MM.1S (cell line): Measurements from ENCODE around the gene LRRC8A.
"Not testable (repeated sequence)": the region's sequence is repeated elsewhere in the genome, so short reads cannot be mapped to it uniquely, and the experiment has no call there.

Experiments used
- DNase-seq: peaks from one replicate; pipeline ENCODE4 v3.0.0-alpha.2; 2015
- H2AFZ ChIP-seq: fragments of 300-600 bp; sonication (generic); 2 replicates; pipeline ENCODE4 v1.6.0; 2016; ENCODE audit warnings: antibody characterized with exemption, low read length
- H3F3A ChIP-seq: fragments of 300-600 bp; sonication (generic); 2 replicates; pipeline ENCODE4 v1.6.1; 2016; ENCODE audit warnings: mild to moderate bottlenecking, antibody characterized with exemption, low read length, moderate library complexity, mixed read lengths; ENCODE audit not compliant: insufficient read depth
- H3K27ac ChIP-seq: fragments of 300-600 bp; sonication (generic); 2 replicates; pipeline ENCODE4 v1.5.1; 2016; ENCODE audit warnings: mild to moderate bottlenecking, low read length
- H3K27me3 ChIP-seq: fragments of 300-600 bp; sonication (generic); replicated peaks from 2 replicates; pipeline ENCODE4 v1.6.0; 2016; ENCODE audit warnings: low read length; ENCODE audit not compliant: insufficient read depth
- H3K36me3 ChIP-seq: fragments of 300-600 bp; sonication (generic); replicated peaks from 2 replicates; pipeline ENCODE4 v1.6.1; 2016; ENCODE audit warnings: mild to moderate bottlenecking, low read length, mixed read lengths; ENCODE audit not compliant: insufficient read depth
- H3K4me1 ChIP-seq: fragments of 300-600 bp; sonication (generic); 2 replicates; pipeline ENCODE4 v1.6.1; 2016; ENCODE audit warnings: low read length, mixed read lengths
- H3K4me2 ChIP-seq: fragments of 300-600 bp; sonication (generic); 2 replicates; pipeline ENCODE4 v1.6.0; 2016; ENCODE audit warnings: low read depth, low read length
- H3K4me3 ChIP-seq: fragments of 300-600 bp; sonication (generic); 2 replicates; pipeline ENCODE4 v1.5.1; 2016; ENCODE audit warnings: low read length, mixed read lengths
- H3K79me2 ChIP-seq: fragments of 300-600 bp; sonication (generic); 2 replicates; pipeline ENCODE4 v1.6.1; 2016; ENCODE audit warnings: mixed run types, low read length, mixed read lengths
- H3K9ac ChIP-seq: fragments of 300-600 bp; sonication (generic); 2 replicates; pipeline ENCODE4 v1.6.1; 2016; ENCODE audit warnings: low read length, mixed read lengths
- H3K9me2 ChIP-seq: fragments of 300-600 bp; sonication (generic); replicated peaks from 2 replicates; pipeline ENCODE4 v1.6.1; 2016; ENCODE audit warnings: mild to moderate bottlenecking, low read length, mixed read lengths; ENCODE audit not compliant: insufficient read depth
- H3K9me3 ChIP-seq: fragments of 300-600 bp; sonication (generic); replicated peaks from 2 replicates; pipeline ENCODE4 v1.6.1; 2016; ENCODE audit warnings: mild to moderate bottlenecking, low read length, mixed read lengths; ENCODE audit not compliant: insufficient read depth
- H4K20me1 ChIP-seq: fragments of 300-600 bp; sonication (generic); 2 replicates; pipeline ENCODE4 v1.6.1; 2016; ENCODE audit warnings: mild to moderate bottlenecking, low read length, moderate library complexity, mixed read lengths; ENCODE audit not compliant: insufficient read depth
- CTCF ChIP-seq: fragments of 300-600 bp; sonication (generic); IDR thresholded peaks from 2 replicates; pipeline ENCODE4 v1.5.1; 2016; ENCODE audit warnings: antibody characterized with exemption, low read length, mixed read lengths
- EZH2 ChIP-seq: fragments of 300-600 bp; sonication (generic); optimal IDR thresholded peaks from 2 replicates; pipeline ENCODE3; 2017; ENCODE audit warnings: low read depth, mild to moderate bottlenecking, antibody characterized with exemption, low read length, mixed read lengths
- EZH2phosphoT487 ChIP-seq: fragments of 300-600 bp; sonication (generic); IDR thresholded peaks from 2 replicates; pipeline ENCODE4 v1.6.1; 2018; ENCODE audit warnings: antibody characterized with exemption, low read length

LRRC8A gene

GRCh38 chr9:128845186-128845931 lies 36.6 kb upstream of the LRRC8A start:
- Histone ChIP-seq H3K79me2 (no peaks in the 10 kb centered on the region), H3F3A (no peaks in the 10 kb centered on the region), H3K36me3 (no peaks in the 10 kb centered on the region), H3K9me2 (no peaks in the 10 kb centered on the region), H3K4me3 (no peak overlapping the region), H3K4me2 (no peak overlapping the region), H4K20me1 (no peaks in the 10 kb centered on the region), H3K27ac (no peak overlapping the region), H3K9ac (no peak overlapping the region), H3K4me1 (no peaks in the 10 kb centered on the region), H3K9me3 (no peaks in the 10 kb centered on the region), H2AFZ (no peak overlapping the region), H3K27me3 (no peaks in the 10 kb centered on the region)
- TF ChIP-seq CTCF, result no peak
- no peak for TF ChIP-seq EZH2phosphoT487
- no peak for TF ChIP-seq EZH2
- no peak for DNase-seq

- Histone ChIP-seq H3K4me2 (no peak overlapping the region), H3K9me3 (no peaks in the 10 kb centered on the region), H3K4me1 (no peaks in the 10 kb centered on the region), H4K20me1 (no peaks in the 10 kb centered on the region), H3K27me3 (no peaks in the 10 kb centered on the region), H3K36me3 (no peaks in the 10 kb centered on the region), H3K9ac (no peak overlapping the region), H3K4me3 (no peak overlapping the region), H3K27ac (no peak overlapping the region), H3K9me2 (no peaks in the 10 kb centered on the region), H3K79me2 (no peaks in the 10 kb centered on the region), H2AFZ (no peak overlapping the region), H3F3A (no peaks in the 10 kb centered on the region)
- no peak for TF ChIP-seq EZH2
- no peak for TF ChIP-seq EZH2phosphoT487
- TF ChIP-seq CTCF, result no peak
- no peak for DNase-seq
These were observed 35.3 kb upstream of the LRRC8A start for GRCh38 chr9:128846680-128847030.

GRCh38 chr9:128847803-128848202 lies 34.1 kb upstream of the LRRC8A start:
- no peak for TF ChIP-seq EZH2phosphoT487
- TF ChIP-seq EZH2, result no peak
- TF ChIP-seq CTCF, result no peak
- Histone ChIP-seq H3K79me2 (no peaks in the 10 kb centered on the region), H4K20me1 (no peaks in the 10 kb centered on the region), H3K27ac (no peak overlapping the region), H2AFZ (no peak overlapping the region), H3K4me3 (no peak overlapping the region), H3K4me2 (no peak overlapping the region), H3K27me3 (no peaks in the 10 kb centered on the region), H3F3A (no peaks in the 10 kb centered on the region), H3K9me2 (no peaks in the 10 kb centered on the region), H3K4me1 (no peaks in the 10 kb centered on the region), H3K36me3 (no peaks in the 10 kb centered on the region), H3K9ac (no peak overlapping the region), H3K9me3 (no peaks in the 10 kb centered on the region)
- no peak for DNase-seq

- H3K9me3 ChIP-seq, H3K4me3 ChIP-seq, H3K4me1 ChIP-seq, H3K9ac ChIP-seq, H4K20me1 ChIP-seq, H3K9me2 ChIP-seq, H3K27me3 ChIP-seq, H2AFZ ChIP-seq, H3K79me2 ChIP-seq, H3K4me2 ChIP-seq, H3K27ac ChIP-seq, H3F3A ChIP-seq, H3K36me3 ChIP-seq, DNase-seq: not testable (repeated sequence)
These were observed 30.9 kb upstream of the LRRC8A start for GRCh38 chr9:128851024-128851423.
